ENCODE results near the gene PDGFB.

Gene PDGFB

DNA sequence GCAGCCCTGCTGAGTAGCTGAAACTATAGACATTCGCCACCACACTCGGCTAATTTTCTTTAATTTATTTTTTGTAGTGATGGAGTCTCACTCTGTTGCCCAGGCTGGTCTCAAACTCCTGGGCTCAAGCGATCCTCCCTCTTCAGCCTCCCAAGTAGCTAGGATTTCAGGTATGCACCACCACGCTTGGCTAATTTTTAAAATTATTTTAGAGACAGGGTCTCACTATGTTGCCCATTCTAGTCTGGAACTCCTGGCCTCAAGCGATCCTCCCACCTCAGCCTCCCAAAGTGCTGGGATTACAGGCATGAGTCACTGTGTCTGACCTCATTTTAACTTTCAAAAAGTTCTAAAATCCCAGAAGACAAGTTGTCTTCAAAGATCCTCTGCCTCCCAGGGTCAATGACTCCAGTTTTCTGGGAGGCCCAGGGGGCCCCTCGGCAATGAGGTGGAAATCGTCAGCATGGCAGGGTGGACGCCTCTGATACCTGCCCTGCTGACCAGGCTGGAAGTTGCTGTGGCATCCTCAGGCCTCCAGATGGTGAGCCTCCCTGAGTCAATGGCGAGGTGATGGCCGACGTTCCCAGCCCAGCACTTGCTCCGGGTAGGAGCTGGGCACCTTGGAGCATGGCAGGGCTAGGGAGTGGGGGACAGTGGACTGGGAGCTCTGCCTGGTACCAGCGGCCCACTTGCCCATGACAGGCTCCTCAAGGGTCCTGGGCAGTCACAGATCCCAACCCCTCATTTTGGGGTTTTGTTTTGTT, 43.5 kb upstream of the PDGFB start:
- TF ChIP-seq CTCF (conservative IDR thresholded peaks at IDR 0.05; ENCODE audit: low read depth, low read length): no peak
- Histone ChIP-seq H3K27me3 (ENCODE audit: insufficient read depth, low read depth) (peaks cover 84% of the 10 kb centered on the region), H3K79me2 (ENCODE audit: insufficient read depth, low read depth) (no peaks in the 10 kb centered on the region), H3K27ac (no peak overlapping the region), H2AFZ (ENCODE audit: low read depth) (no peak overlapping the region), H3K9ac (no peak overlapping the region), H3K4me1 (ENCODE audit: low read depth, poor library complexity, severe bottlenecking) (no peaks in the 10 kb centered on the region), H3K4me2 (no peak overlapping the region), H3K4me3 (IDR thresholded peaks at IDR 0.05; ENCODE audit: insufficient read depth, low read depth, low read length) (no peak overlapping the region), H3K36me3 (ENCODE audit: insufficient read depth) (no peaks in the 10 kb centered on the region), H4K20me1 (ENCODE audit: insufficient read depth) (no peaks in the 10 kb centered on the region)

- Histone ChIP-seq H3K79me2 (ENCODE audit: insufficient read depth, low read depth) (no peaks in the 10 kb centered on the region), H3K27me3 (ENCODE audit: insufficient read depth, low read depth) (peaks cover 81% of the 10 kb centered on the region), H4K20me1 (ENCODE audit: insufficient read depth) (no peaks in the 10 kb centered on the region), H3K4me1 (ENCODE audit: low read depth, poor library complexity, severe bottlenecking) (no peaks in the 10 kb centered on the region), H3K4me3 (IDR thresholded peaks at IDR 0.05; ENCODE audit: insufficient read depth, low read depth, low read length) (no peak overlapping the region), H3K27ac (no peak overlapping the region), H3K4me2 (no peak overlapping the region), H3K36me3 (ENCODE audit: insufficient read depth) (no peaks in the 10 kb centered on the region), H3K9ac (no peak overlapping the region), H2AFZ (ENCODE audit: low read depth) (no peak overlapping the region)
- no peak for TF ChIP-seq CTCF (conservative IDR thresholded peaks at IDR 0.05; ENCODE audit: low read depth, low read length)
Measured at GRCh38 chr22:39287076-39287725, 42.4 kb upstream of the PDGFB start.

- H3K27ac ChIP-seq: no peak overlapping the region
- H4K20me1 ChIP-seq (ENCODE audit: insufficient read depth): no peaks in the 10 kb centered on the region
- no peaks in the 10 kb centered on the region for H3K4me1 ChIP-seq (ENCODE audit: low read depth, poor library complexity, severe bottlenecking)
- no peaks in the 10 kb centered on the region for H3K36me3 ChIP-seq (ENCODE audit: insufficient read depth)
- H3K4me3 ChIP-seq (IDR thresholded peaks at IDR 0.05; ENCODE audit: insufficient read depth, low read depth, low read length): no peak overlapping the region
- H3K27me3 ChIP-seq (ENCODE audit: insufficient read depth, low read depth): peaks cover 67% of the 10 kb centered on the region
- TF ChIP-seq CTCF (conservative IDR thresholded peaks at IDR 0.05; ENCODE audit: low read depth, low read length): no peak
- H3K9ac ChIP-seq: no peak overlapping the region
- no peak overlapping the region for H3K4me2 ChIP-seq
- no peaks in the 10 kb centered on the region for H3K79me2 ChIP-seq (ENCODE audit: insufficient read depth, low read depth)
- H2AFZ ChIP-seq (ENCODE audit: low read depth): no peak overlapping the region
Measured at GRCh38 chr22:39284983-39285382, 40.2 kb upstream of the PDGFB start.

- H3K4me3 ChIP-seq (IDR thresholded peaks at IDR 0.05; ENCODE audit: insufficient read depth, low read depth, low read length): no peak overlapping the region
- no peak overlapping the region for H3K27ac ChIP-seq
Measured at GRCh38 chr22:39284142-39284980, 39.6 kb upstream of the PDGFB start.

More at GRCh38 chr22:39284142-39284980, 39.6 kb upstream of the PDGFB start:
- Histone ChIP-seq H3K36me3 (ENCODE audit: insufficient read depth) (no peaks in the 10 kb centered on the region), H4K20me1 (ENCODE audit: insufficient read depth) (no peaks in the 10 kb centered on the region), H3K4me2 (no peak overlapping the region), H3K79me2 (ENCODE audit: insufficient read depth, low read depth) (no peaks in the 10 kb centered on the region), H3K9ac (no peak overlapping the region), H3K27me3 (ENCODE audit: insufficient read depth, low read depth) (peaks cover 66% of the 10 kb centered on the region), H3K4me1 (ENCODE audit: low read depth, poor library complexity, severe bottlenecking) (no peaks in the 10 kb centered on the region), H2AFZ (ENCODE audit: low read depth) (no peak overlapping the region)
- TF ChIP-seq CTCF (conservative IDR thresholded peaks at IDR 0.05; ENCODE audit: low read depth, low read length): no peak
